ENCODE data around the gene CHD2.
"Not testable (repeated sequence)": the region's sequence is repeated elsewhere in the genome, so short reads cannot be mapped to it uniquely, and the experiment has no call there.

CHD2 gene

GRCh38 chr15:93049914-93050578 lies 149.9 kb downstream of the CHD2 start:
- DNase-seq (ENCODE audit: low spot score), result no peak

- DNase-seq (ENCODE audit: low spot score), result no peak
Measured at GRCh38 chr15:93050648-93051047, 150.5 kb downstream of the CHD2 start.

GRCh38 chr15:93051236-93052089 lies 151.3 kb downstream of the CHD2 start:
- DNase-seq (ENCODE audit: low spot score), result no peak

GRCh38 chr15:93052090-93052879 lies 152.2 kb downstream of the CHD2 start:
- no peak for DNase-seq (ENCODE audit: low spot score)

GRCh38 chr15:93055211-93055610 lies 155.1 kb downstream of the CHD2 start:
- no peak for DNase-seq (ENCODE audit: low spot score)

- DNase-seq (ENCODE audit: low spot score), result no peak
Measured at GRCh38 chr15:93056836-93057235, 156.7 kb downstream of the CHD2 start.

GRCh38 chr15:93057618-93058017 lies 157.5 kb downstream of the CHD2 start:
- no peak for DNase-seq (ENCODE audit: low spot score)

- DNase-seq (ENCODE audit: low spot score), result no peak
Measured at GRCh38 chr15:93058128-93058527, 158.0 kb downstream of the CHD2 start.

GRCh38 chr15:93058904-93059427 lies 158.8 kb downstream of the CHD2 start:
- DNase-seq (ENCODE audit: low spot score), result no peak

- DNase-seq (ENCODE audit: low spot score), result no peak
Measured at GRCh38 chr15:93059442-93059841, 159.3 kb downstream of the CHD2 start.

- no peak for DNase-seq (ENCODE audit: low spot score)
Measured at GRCh38 chr15:93060336-93061248, 160.5 kb downstream of the CHD2 start.

GRCh38 chr15:93062628-93063261 lies 162.6 kb downstream of the CHD2 start:
- not testable (repeated sequence) for DNase-seq (ENCODE audit: low spot score)

GRCh38 chr15:93063262-93063671 lies 163.1 kb downstream of the CHD2 start:
- DNase-seq (ENCODE audit: low spot score), result no peak

- DNase-seq (ENCODE audit: low spot score), result no peak
Measured at GRCh38 chr15:93063796-93064690, 163.9 kb downstream of the CHD2 start.

- DNase-seq (ENCODE audit: low spot score), result no peak
Measured at GRCh38 chr15:93065641-93066045, 165.5 kb downstream of the CHD2 start.

GRCh38 chr15:93066224-93066681 lies 166.1 kb downstream of the CHD2 start:
- no peak for DNase-seq (ENCODE audit: low spot score)

GRCh38 chr15:93066834-93067648 lies 166.9 kb downstream of the CHD2 start:
- DNase-seq (ENCODE audit: low spot score), result no peak

GRCh38 chr15:93067649-93068085 lies 167.5 kb downstream of the CHD2 start:
- DNase-seq (ENCODE audit: low spot score), result no peak
